Sigmoid colon (tissue), 4 donors: Measurements from ENCODE around the gene CCNI.

Experiments
- CTCF ChIP-seq, 4 experiments: fragments of 450-650 bp in 3 of 4; fragments of 200-600 bp in 1 of 4; IDR thresholded peaks; one replicate each; pipeline ENCODE4 v1.5.1; 2016 to 2019; ENCODE audit warnings: antibody characterized with exemption in 4 of 4, mild to moderate bottlenecking in 3 of 4, moderate library complexity in 2 of 4
- EP300 ChIP-seq, 4 donors: sonication (generic); formaldehyde crosslinking; IDR thresholded peaks; one replicate each; pipeline ENCODE4 v1.6.1; 2017; ENCODE audit warnings: antibody characterized with exemption in 4 of 4
- POLR2A ChIP-seq, 2 donors: fragments of 450-650 bp; IDR thresholded peaks; one replicate each; pipeline ENCODE4 v1.6.1; 2016; ENCODE audit warnings: antibody characterized with exemption in 2 of 2, mild to moderate bottlenecking in 2 of 2, moderate library complexity in 2 of 2
- POLR2AphosphoS5 ChIP-seq, 4 donors: sonication (generic); formaldehyde crosslinking; IDR thresholded peaks; one replicate each; pipeline ENCODE4 v1.6.1; 2017; ENCODE audit warnings: antibody characterized with exemption in 4 of 4

GRCh38 chr4:77095101-77095821, 19.5 kb upstream of the CCNI start:
- TF ChIP-seq CTCF (IDR thresholded peaks at IDR 0.05) (peak; percentile 46 to 78 (median 70)), POLR2A (IDR thresholded peaks at IDR 0.05) (no peak), EP300 (IDR thresholded peaks at IDR 0.05) (no peak), POLR2AphosphoS5 (IDR thresholded peaks at IDR 0.05) (no peak)
